Measurements from ENCODE around the gene MRTFA. TPM values are rescaled to one million over a fixed set of nuclear protein-coding genes. Genes with fewer than 3 reads are reported as not detected.

The MRTFA gene
- total RNA-seq, 1 donor from 2014 or later, result 52.8 TPM

DNA sequence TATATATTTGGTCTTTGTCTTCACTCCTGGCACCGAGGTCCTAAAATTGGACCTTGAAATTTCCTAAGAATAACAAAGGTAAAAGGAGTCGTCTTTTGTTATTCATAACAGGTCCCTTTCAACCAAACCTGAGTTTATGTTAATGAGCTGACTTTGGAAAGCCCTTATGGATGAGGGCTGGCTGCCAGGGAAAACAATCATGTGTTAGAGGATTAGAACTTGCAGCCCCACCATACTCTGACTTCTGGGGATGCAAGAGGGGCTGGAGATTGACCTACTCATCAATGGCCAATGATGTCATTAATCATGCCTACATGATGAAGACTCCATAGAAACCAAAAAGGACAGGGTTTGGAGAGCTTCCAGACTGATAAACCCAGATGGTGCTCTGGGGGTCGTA, 118.9 kb downstream of the MRTFA start:
- H3K9me3 Mint-ChIP-seq, result peaks cover 5% of the 10 kb centered on the region
- no peak for TF ChIP-seq CTCF (conservative IDR thresholded peaks at IDR 0.05)
- H3K4me3 Mint-ChIP-seq, result no peak overlapping the region
- peaks cover 8% of the 10 kb centered on the region for H3K36me3 Mint-ChIP-seq (ENCODE audit: low read depth)
- no peak overlapping the region for H3K27ac Mint-ChIP-seq (ENCODE audit: unreplicated experiment)
- H3K27me3 Mint-ChIP-seq (ENCODE audit: low read depth), result no peaks in the 10 kb centered on the region
- H3K4me1 Mint-ChIP-seq, result peaks cover 4% of the 10 kb centered on the region
- no peak for DNase-seq (ENCODE audit: low read depth, low spot score)

DNA sequence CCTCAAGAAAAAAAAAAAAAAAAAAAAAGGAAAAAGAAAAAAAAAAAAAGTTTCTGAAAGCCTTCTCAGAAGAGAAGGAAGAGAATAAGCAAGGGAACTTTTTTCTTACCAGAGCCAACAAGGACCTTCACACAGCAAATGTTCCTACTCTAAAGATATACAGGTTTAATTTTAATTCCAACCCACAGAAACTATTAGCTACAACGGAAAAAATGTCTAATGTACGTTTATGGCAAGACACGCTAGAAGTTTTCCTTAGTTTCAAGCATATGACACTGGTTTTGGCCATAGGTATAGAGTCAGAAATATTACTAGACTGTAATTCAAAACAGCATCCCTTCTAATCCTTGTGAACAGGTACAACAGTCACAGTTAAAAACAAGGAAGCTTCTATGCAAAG, 120.1 kb downstream of the MRTFA start:
- peaks cover 5% of the 10 kb centered on the region for H3K9me3 Mint-ChIP-seq
- no peak overlapping the region for H3K4me3 Mint-ChIP-seq
- peaks cover 4% of the 10 kb centered on the region for H3K4me1 Mint-ChIP-seq
- no peaks in the 10 kb centered on the region for H3K27me3 Mint-ChIP-seq (ENCODE audit: low read depth)
- DNase-seq (ENCODE audit: low read depth, low spot score), result no peak
- no peak overlapping the region for H3K27ac Mint-ChIP-seq (ENCODE audit: unreplicated experiment)
- peaks cover 6% of the 10 kb centered on the region for H3K36me3 Mint-ChIP-seq (ENCODE audit: low read depth)
- TF ChIP-seq CTCF (conservative IDR thresholded peaks at IDR 0.05), result no peak

GRCh38 chr22:40512426-40513136, 123.9 kb downstream of the MRTFA start:
- H3K36me3 Mint-ChIP-seq (ENCODE audit: low read depth), result peaks cover under 1% of the 10 kb centered on the region
- no peaks in the 10 kb centered on the region for H3K27me3 Mint-ChIP-seq (ENCODE audit: low read depth)
- no peak overlapping the region for H3K27ac Mint-ChIP-seq (ENCODE audit: unreplicated experiment)
- TF ChIP-seq CTCF (conservative IDR thresholded peaks at IDR 0.05), result no peak
- H3K4me3 Mint-ChIP-seq, result no peak overlapping the region
- DNase-seq (ENCODE audit: low read depth, low spot score), result no peak
- no peaks in the 10 kb centered on the region for H3K9me3 Mint-ChIP-seq
- H3K4me1 Mint-ChIP-seq, result peaks cover 27% of the 10 kb centered on the region

- H3K27me3 Mint-ChIP-seq (ENCODE audit: low read depth), result no peaks in the 10 kb centered on the region
- no peak for DNase-seq (ENCODE audit: low read depth, low spot score)
- no peaks in the 10 kb centered on the region for H3K9me3 Mint-ChIP-seq
- H3K4me1 Mint-ChIP-seq, result peaks cover 27% of the 10 kb centered on the region
- H3K36me3 Mint-ChIP-seq (ENCODE audit: low read depth), result no peaks in the 10 kb centered on the region
- H3K4me3 Mint-ChIP-seq, result no peak overlapping the region
- no peak for TF ChIP-seq CTCF (conservative IDR thresholded peaks at IDR 0.05)
- H3K27ac Mint-ChIP-seq (ENCODE audit: unreplicated experiment), result no peak overlapping the region
Measured at GRCh38 chr22:40511604-40512003, 124.9 kb downstream of the MRTFA start.

GRCh38 chr22:40510631-40511364, 125.7 kb downstream of the MRTFA start:
- no peaks in the 10 kb centered on the region for H3K27me3 Mint-ChIP-seq (ENCODE audit: low read depth)
- no peak for DNase-seq (ENCODE audit: low read depth, low spot score)
- H3K36me3 Mint-ChIP-seq (ENCODE audit: low read depth), result no peaks in the 10 kb centered on the region
- no peaks in the 10 kb centered on the region for H3K9me3 Mint-ChIP-seq
- TF ChIP-seq CTCF (conservative IDR thresholded peaks at IDR 0.05), result no peak
- H3K4me1 Mint-ChIP-seq, result peaks cover 27% of the 10 kb centered on the region
- no peak overlapping the region for H3K4me3 Mint-ChIP-seq
- no peak overlapping the region for H3K27ac Mint-ChIP-seq (ENCODE audit: unreplicated experiment)

Data from neural crest cell (in vitro differentiated cells).